IMR-90 (cell line): ENCODE measurements around the gene DYNC2LI1. TPM values are rescaled to one million over a fixed set of nuclear protein-coding genes. Genes with fewer than 3 reads are reported as not detected.

ENCODE experiments used
- ATAC-seq: fragments of 200-7000 bp; cut with Tn5 transposase; 2 replicates; pipeline ENCODE4 v1.9.1; 2020; ENCODE audit warnings: low read depth, mild to moderate bottlenecking, moderate library complexity
- BruUV-seq: library from RNA; stranded (reverse); fragments of 400-500 nt; replicated peaks from 2 replicates; lab custom pipeline; 2021; lab: Mats Ljungman, UMichigan
- CTCF ChIA-PET: fragments of 300-600 bp; formaldehyde crosslinking; extraction: SDS; loops from one replicate; lab custom pipeline; 2021; ENCODE audit warnings: antibody characterized with exemption; lab: Yijun Ruan, JAX
- POLR2A ChIA-PET: fragments of 300-600 bp; sonication (Branson Sonifier 250); formaldehyde crosslinking; loops from one replicate; lab custom pipeline; 2022; ENCODE audit warnings: antibody characterized with exemption; ENCODE audit not compliant: unreplicated experiment; lab: Charles Lee
- DNase-seq: peaks from one replicate; pipeline ENCODE4 v3.0.0; 2013
- H2AFZ ChIP-seq: replicated peaks from 2 replicates; pipeline ENCODE3; 2013; ENCODE audit warnings: low read length, mild to moderate bottlenecking; ENCODE audit not compliant: poor library complexity
- H2AK5ac ChIP-seq: 2 replicates; pipeline ENCODE4 v1.6.1; 2013; ENCODE audit warnings: low read depth, low read length, inconsistent platforms
- H2AK9ac ChIP-seq: replicated peaks from 2 replicates; pipeline ENCODE3; 2013; ENCODE audit warnings: mild to moderate bottlenecking, low read depth, low read length, moderate library complexity; ENCODE audit not compliant: poor library complexity
- H2BK120ac ChIP-seq: 2 replicates; pipeline ENCODE4 v1.6.1; 2013; ENCODE audit warnings: low read depth, low read length, inconsistent platforms
- H2BK15ac ChIP-seq: 3 replicates; pipeline ENCODE4 v1.6.1; 2013; ENCODE audit warnings: low read depth, low read length, inconsistent platforms
- H2BK20ac ChIP-seq: 2 replicates; pipeline ENCODE4 v1.6.1; 2013; ENCODE audit warnings: low read depth, mild to moderate bottlenecking, inconsistent platforms, low read length, moderate library complexity
- H2BK5ac ChIP-seq: 2 replicates; pipeline ENCODE4 v1.6.1; 2013; ENCODE audit warnings: mild to moderate bottlenecking, low read depth, low read length, inconsistent platforms; ENCODE audit not compliant: poor library complexity, severe bottlenecking
- H3K14ac ChIP-seq: replicated peaks from 2 replicates; pipeline ENCODE4 v1.6.1; 2013; ENCODE audit warnings: low read depth, low read length, inconsistent platforms
- H3K18ac ChIP-seq: 2 replicates; pipeline ENCODE4 v1.6.1; 2013; ENCODE audit warnings: low read depth, low read length, control low read depth
- H3K23ac ChIP-seq: 2 replicates; pipeline ENCODE4 v1.6.1; 2013; ENCODE audit warnings: low read depth, low read length, inconsistent platforms
- H3K27ac ChIP-seq: 2 replicates; pipeline ENCODE4 v1.5.1; 2013; ENCODE audit warnings: mild to moderate bottlenecking, control low read depth, low read length; ENCODE audit not compliant: insufficient read depth
- H3K27me3 ChIP-seq: 2 replicates; pipeline ENCODE4 v1.6.1; 2013; ENCODE audit warnings: low read length; ENCODE audit not compliant: control insufficient read depth, insufficient read depth
- H3K36me3 ChIP-seq: 2 replicates; pipeline ENCODE4 v1.6.1; 2013; ENCODE audit warnings: low read length, mixed read lengths; ENCODE audit not compliant: control insufficient read depth, insufficient read depth
- H3K4ac ChIP-seq: 2 replicates; pipeline ENCODE4 v1.6.1; 2013; ENCODE audit warnings: low read depth, low read length, inconsistent platforms
- H3K4me1 ChIP-seq: 2 replicates; pipeline ENCODE4 v1.6.1; 2013; ENCODE audit warnings: low read length, mixed read lengths; ENCODE audit not compliant: control insufficient read depth, insufficient read depth
- H3K4me2 ChIP-seq: 2 replicates; pipeline ENCODE4 v1.6.1; 2013; ENCODE audit warnings: low read depth, mild to moderate bottlenecking, control low read depth, low read length, moderate library complexity
- H3K4me3 ChIP-seq: 2 replicates; pipeline ENCODE4 v1.5.1; 2013; ENCODE audit warnings: low read depth, mild to moderate bottlenecking, control low read depth, low read length, moderate library complexity; ENCODE audit not compliant: insufficient read depth
- H3K56ac ChIP-seq: 2 replicates; pipeline ENCODE4 v1.6.1; 2013; ENCODE audit warnings: low read length, inconsistent platforms; ENCODE audit not compliant: insufficient read depth; ENCODE audit errors: extremely low read depth
- H3K79me1 ChIP-seq, 2 experiments: 2 replicates each; pipeline ENCODE4 v1.6.1; 2013; ENCODE audit warnings: low read length in 2 of 2, inconsistent platforms in 1 of 2, low read depth in 1 of 2
- H3K9ac ChIP-seq: 2 replicates; pipeline ENCODE4 v1.6.1; 2013; ENCODE audit warnings: low read depth, low read length, control low read depth
- H3K9me1 ChIP-seq: 2 replicates; pipeline ENCODE4 v1.6.1; 2013; ENCODE audit warnings: low read length, inconsistent platforms; ENCODE audit not compliant: insufficient read depth
- H3K9me3 ChIP-seq: 2 replicates; pipeline ENCODE4 v1.6.1; 2013; ENCODE audit warnings: low read length; ENCODE audit not compliant: control insufficient read depth, insufficient read depth
- H4K20me1 ChIP-seq: 2 replicates; pipeline ENCODE4 v1.6.1; 2013; ENCODE audit warnings: low read length, inconsistent platforms; ENCODE audit not compliant: insufficient read depth
- H4K5ac ChIP-seq: 2 replicates; pipeline ENCODE4 v1.6.1; 2013; ENCODE audit warnings: mild to moderate bottlenecking, low read depth, low read length, control low read depth
- H4K8ac ChIP-seq, 2 experiments: 2 replicates each; pipeline ENCODE4 v1.6.1; 2013; ENCODE audit warnings: low read depth in 2 of 2, low read length in 2 of 2, control low read depth in 1 of 2, inconsistent platforms in 1 of 2
- H4K91ac ChIP-seq: 2 replicates; pipeline ENCODE4 v1.6.1; 2013; ENCODE audit warnings: low read depth, low read length, inconsistent platforms; ENCODE audit not compliant: insufficient read depth
- BHLHE40 ChIP-seq: fragments of 150-350 bp; IDR thresholded peaks from 2 replicates; pipeline ENCODE4 v1.6.1; 2016; ENCODE audit warnings: mild to moderate bottlenecking, low read depth, low read length
- CHD1 ChIP-seq: IDR thresholded peaks from 2 replicates; pipeline ENCODE4 v1.6.1; 2012; ENCODE audit warnings: low read depth, low read length, improper control_type of control experiment
- FOS ChIP-seq: fragments of 150-350 bp; IDR thresholded peaks from 2 replicates; pipeline ENCODE4 v1.6.1; 2016; ENCODE audit warnings: low read depth, low read length
- RCOR1 ChIP-seq: IDR thresholded peaks from 2 replicates; pipeline ENCODE4 v1.6.1; 2012; ENCODE audit warnings: mild to moderate bottlenecking, low read length, improper control_type of control experiment; ENCODE audit not compliant: insufficient replicate concordance
- WGBS, 2 experiments: methylation state at CpG; one replicate each; pipeline versions ENCODE4 v1.1.5 to v1.1.7; 2013; ENCODE audit warnings: missing lambda C conversion rate in 2 of 2; ENCODE audit not compliant: insufficient read length in 1 of 2; ENCODE audit errors: extremely low coverage in 2 of 2; 5-methylcytosine and 5-hydroxymethylcytosine counted together
- dilution Hi-C: fragments of 300-500 bp; cut with HindIII; formaldehyde crosslinking; loops from one replicate; pipeline ENCODE4 v1.14.3; 2018; ENCODE audit warnings: low sequenced_read_pairs; ENCODE audit not compliant: unreplicated experiment
- in situ Hi-C: fragments of 300-500 bp; cut with MboI; formaldehyde crosslinking; loops from 3 replicates; pipeline ENCODE4 v1.14.3; 2019; ENCODE audit warnings: low sequenced_read_pairs, inconsistent platforms, mixed read lengths
- intact Hi-C: fragments of 100-400 bp; cut with micrococcal nuclease; formaldehyde crosslinking; loops from 2 replicates; pipeline ENCODE4 v1.10.0; 2022
- polyA plus RNA-seq, 3 experiments: library from polyadenylated mRNA; depleted of rRNA; stranded (reverse); fragments of >200 nt; gene quantifications; 2 replicates each; pipeline ENCODE4 v1.2.3, GENCODE V29; 2012; ENCODE audit warnings: low replicate concordance in 1 of 3
- total RNA-seq: library from RNA; depleted of rRNA; stranded (reverse); fragments of >200 nt; gene quantifications from 2 replicates; pipeline ENCODE4 v1.2.3, GENCODE V29; 2012
- TF ChIP-seq, protein P1 (sequence below): fragments of 150-350 bp; IDR thresholded peaks from 2 replicates; pipeline ENCODE4 v1.6.1; 2017; ENCODE audit warnings: mild to moderate bottlenecking, antibody characterized with exemption, low read length, low read depth

Gene DYNC2LI1
- total and polyA plus RNA-seq, 2 of the 4 experiments (the other 2 are of a cell fraction) = 5.2 to 10.4 TPM

- Histone ChIP-seq H4K20me1 (no peaks in the 10 kb centered on the region), H4K5ac (no peak overlapping the region), H3K79me1 (no peaks in the 10 kb centered on the region), H2BK20ac (peak overlapping the region; percentile 45; the same call in 1 of the 2 replicates), H3K23ac (no peak overlapping the region), H2AFZ (no peak overlapping the region), H2AK5ac (no peak overlapping the region), H3K18ac (peak overlapping the region; percentile 81; the same call in 1 of the 2 replicates), H4K8ac (no peak overlapping the region; a peak in 1 of 4 replicates), H3K14ac (no peak overlapping the region), H2BK120ac (peak overlapping the region; percentile 35; the same call in 1 of the 2 replicates), H2BK15ac (no peak overlapping the region), H3K9me3 (no peaks in the 10 kb centered on the region), H3K27ac (no peak overlapping the region), H3K36me3 (peaks cover 2% of the 10 kb centered on the region), H3K9ac (no peak overlapping the region), H3K4me2 (no peak overlapping the region), H3K56ac (no peak overlapping the region), H4K91ac (no peak overlapping the region), H3K27me3 (no peaks in the 10 kb centered on the region), H3K9me1 (no peaks in the 10 kb centered on the region), H2AK9ac (no peak overlapping the region), H3K4me1 (peaks cover 2% of the 10 kb centered on the region; the same call in 1 of the 2 replicates), H3K4me3 (no peak overlapping the region), H3K4ac (no peak overlapping the region), H2BK5ac (no peak overlapping the region)
- ChIA-PET CTCF (no interaction called here), POLR2A (no interaction called here)
- no TSS peak for BruUV-seq
- dilution Hi-C loops = no loop called here
- TF ChIP-seq BHLHE40 (no peak), RCOR1 (no peak), CHD1 (no peak), FOS (no peak)
- TF ChIP-seq, protein P1, sequence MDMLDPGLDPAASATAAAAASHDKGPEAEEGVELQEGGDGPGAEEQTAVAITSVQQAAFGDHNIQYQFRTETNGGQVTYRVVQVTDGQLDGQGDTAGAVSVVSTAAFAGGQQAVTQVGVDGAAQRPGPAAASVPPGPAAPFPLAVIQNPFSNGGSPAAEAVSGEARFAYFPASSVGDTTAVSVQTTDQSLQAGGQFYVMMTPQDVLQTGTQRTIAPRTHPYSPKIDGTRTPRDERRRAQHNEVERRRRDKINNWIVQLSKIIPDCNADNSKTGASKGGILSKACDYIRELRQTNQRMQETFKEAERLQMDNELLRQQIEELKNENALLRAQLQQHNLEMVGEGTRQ = no peak
- DNase-seq = no peak
- no peak for ATAC-seq
- WGBS, 2 experiments = 92% methylated on average over 3 of the region's 5 CpGs; no CpG with 5 or more reads in 1 of the 2 experiments
- intact Hi-C loops = no loop called here
- in situ Hi-C loops = no loop called here
These were observed 30.1 kb upstream of the DYNC2LI1 start for GRCh38 chr2:43743706-43744105.
